ENCODE data around the gene MT1H. TPM values are rescaled to one million over a fixed set of nuclear protein-coding genes. Genes with fewer than 3 reads are reported as not detected.

MT1H gene
- total RNA-seq, 1 donor from 2014 or later: not detected

- Mint-ChIP-seq H3K4me1 (ENCODE audit: low read depth) (peaks cover 37% of the 10 kb centered on the region), H3K27ac (ENCODE audit: unreplicated experiment) (peak within 1 kb of the TSS; percentile 91)
Observed at GRCh38 chr16:56625140-56625942, 44.3 kb upstream of the MT1H start, which contains the start of gene MT1E. TSS of gene MT1E (plus strand) at chr16:56625781. CDS start at chr16:56625852, 71 bp downstream.

GRCh38 chr16:56625943-56626654 lies 43.5 kb upstream of the MT1H start:
- Mint-ChIP-seq H3K27me3 (ENCODE audit: low read depth) (no peaks in the 10 kb centered on the region), H3K4me3 (ENCODE audit: unreplicated experiment) (peak overlapping the region; percentile 76), H3K27ac (ENCODE audit: unreplicated experiment) (peak overlapping the region; percentile 91), H3K4me1 (ENCODE audit: low read depth) (peaks cover 37% of the 10 kb centered on the region), H3K36me3 (ENCODE audit: low read depth) (no peaks in the 10 kb centered on the region), H3K9me3 (ENCODE audit: low read depth) (no peaks in the 10 kb centered on the region)
- no peak for TF ChIP-seq CTCF (IDR thresholded peaks at IDR 0.05)
- no peak for DNase-seq (ENCODE audit: low spot score)

More at GRCh38 chr16:56625140-56625942, 44.3 kb upstream of the MT1H start, which contains the start of gene MT1E:
- Mint-ChIP-seq H3K9me3 (ENCODE audit: low read depth) (no peaks in the 10 kb centered on the region), H3K36me3 (ENCODE audit: low read depth) (no peaks in the 10 kb centered on the region), H3K27me3 (ENCODE audit: low read depth) (no peaks in the 10 kb centered on the region), H3K4me3 (ENCODE audit: unreplicated experiment) (peak within 1 kb of the TSS; percentile 79)
- DNase-seq (ENCODE audit: low spot score): no peak
- TF ChIP-seq CTCF (IDR thresholded peaks at IDR 0.05): no peak

GRCh38 chr16:56626685-56627084 lies 42.9 kb upstream of the MT1H start:
- Mint-ChIP-seq H3K27me3 (ENCODE audit: low read depth) (peaks cover under 1% of the 10 kb centered on the region), H3K4me3 (ENCODE audit: unreplicated experiment) (peak overlapping the region; percentile 76)
- no peak for DNase-seq (ENCODE audit: low spot score)

GRCh38 chr16:56628486-56629350 lies 40.9 kb upstream of the MT1H start:
- Mint-ChIP-seq H3K4me1 (ENCODE audit: low read depth) (peaks cover 40% of the 10 kb centered on the region), H3K27me3 (ENCODE audit: low read depth) (peaks cover 7% of the 10 kb centered on the region), H3K36me3 (ENCODE audit: low read depth) (no peaks in the 10 kb centered on the region), H3K27ac (ENCODE audit: unreplicated experiment) (peak overlapping the region; percentile 57), H3K4me3 (ENCODE audit: unreplicated experiment) (no peak overlapping the region), H3K9me3 (ENCODE audit: low read depth) (no peaks in the 10 kb centered on the region)
- no peak for DNase-seq (ENCODE audit: low spot score)
- TF ChIP-seq CTCF (IDR thresholded peaks at IDR 0.05): peak; percentile 15

More at GRCh38 chr16:56626685-56627084, 42.9 kb upstream of the MT1H start:
- no peaks in the 10 kb centered on the region for H3K36me3 Mint-ChIP-seq (ENCODE audit: low read depth)
- peaks cover 34% of the 10 kb centered on the region for H3K4me1 Mint-ChIP-seq (ENCODE audit: low read depth)
- H3K9me3 Mint-ChIP-seq (ENCODE audit: low read depth): no peaks in the 10 kb centered on the region
- TF ChIP-seq CTCF (IDR thresholded peaks at IDR 0.05): no peak
- H3K27ac Mint-ChIP-seq (ENCODE audit: unreplicated experiment): peak overlapping the region; percentile 87

Measured in chondrocyte (in vitro differentiated cells).